ENCODE measurements around the gene KCNE1.
"Not testable (repeated sequence)": the region's sequence is repeated elsewhere in the genome, so short reads cannot be mapped to it uniquely, and the experiment has no call there.

The KCNE1 gene

DNA sequence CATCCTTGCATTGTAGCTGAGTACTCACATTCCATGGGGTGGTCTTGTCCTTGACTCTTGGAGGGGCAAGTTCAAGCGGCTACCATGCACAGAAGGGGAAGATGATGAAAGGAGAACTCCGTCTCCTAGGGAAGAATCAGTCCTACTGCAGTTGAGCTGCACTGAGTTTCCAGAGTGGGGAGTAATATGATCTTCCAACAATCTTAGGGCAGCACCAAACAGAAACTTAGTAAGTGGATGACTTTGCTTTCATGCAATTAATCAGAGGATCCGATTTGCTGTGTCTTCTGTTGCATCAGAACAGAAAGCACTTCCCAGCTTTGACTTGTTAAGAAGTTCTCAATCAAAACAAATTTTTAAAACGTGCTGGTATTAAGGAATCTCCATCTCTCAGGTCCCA, 88.2 kb downstream of the KCNE1 start, which contains the start of gene SMIM34:
TSS of gene SMIM34 (minus strand) at position 147 of the 400 bp plus-strand sequence. CDS start at position 35, 112 bp downstream.
- DNase-seq = not testable (repeated sequence)

DNA sequence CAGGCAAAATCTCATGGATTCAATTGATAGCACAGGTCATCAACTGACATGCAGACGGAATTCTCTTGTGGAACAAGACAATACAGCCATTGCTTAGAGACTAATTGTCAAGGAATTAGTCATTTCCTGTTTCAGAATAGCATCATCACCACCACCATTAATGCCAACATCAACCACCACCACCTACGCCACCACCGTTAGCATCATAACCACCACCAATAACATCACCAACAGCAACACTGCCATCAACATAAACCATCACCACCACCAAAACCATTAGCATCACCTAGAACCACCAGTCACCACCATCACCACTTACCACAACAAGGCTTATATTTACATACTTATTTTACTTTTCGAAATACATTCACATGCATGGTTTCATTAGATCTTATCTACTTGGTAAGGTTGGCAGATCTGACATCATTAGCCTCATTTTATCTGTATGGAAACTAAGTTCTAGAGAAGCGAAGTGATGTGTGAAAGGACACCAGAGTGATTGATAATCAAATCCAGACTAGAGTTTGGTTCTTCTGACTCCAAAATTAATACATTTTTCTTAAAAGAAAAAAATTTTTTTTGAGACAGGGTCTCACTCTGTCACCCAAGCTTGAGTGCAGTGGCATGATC, 94.4 kb downstream of the KCNE1 start:
- not testable (repeated sequence) for DNase-seq

DNA sequence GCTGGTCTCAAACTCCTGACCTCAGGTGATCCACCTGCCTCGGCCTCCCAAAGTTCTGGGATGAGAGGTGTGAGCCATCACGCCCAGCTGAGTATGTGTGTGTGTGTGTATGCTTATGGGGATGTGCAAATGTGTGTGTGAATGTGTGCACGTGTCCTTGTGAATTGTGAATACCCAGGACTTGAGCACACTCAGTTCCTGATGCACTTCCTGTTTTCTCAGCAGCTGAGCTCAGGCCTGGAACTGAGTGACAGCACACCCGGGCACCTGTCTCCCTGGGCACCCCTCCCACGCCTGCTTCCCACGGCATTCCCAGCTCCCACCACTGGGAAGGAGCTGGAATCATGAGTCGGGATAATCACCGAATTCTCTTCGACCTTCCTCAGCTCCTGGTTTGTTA, 104.7 kb downstream of the KCNE1 start:
- DNase-seq = not testable (repeated sequence)

DNA sequence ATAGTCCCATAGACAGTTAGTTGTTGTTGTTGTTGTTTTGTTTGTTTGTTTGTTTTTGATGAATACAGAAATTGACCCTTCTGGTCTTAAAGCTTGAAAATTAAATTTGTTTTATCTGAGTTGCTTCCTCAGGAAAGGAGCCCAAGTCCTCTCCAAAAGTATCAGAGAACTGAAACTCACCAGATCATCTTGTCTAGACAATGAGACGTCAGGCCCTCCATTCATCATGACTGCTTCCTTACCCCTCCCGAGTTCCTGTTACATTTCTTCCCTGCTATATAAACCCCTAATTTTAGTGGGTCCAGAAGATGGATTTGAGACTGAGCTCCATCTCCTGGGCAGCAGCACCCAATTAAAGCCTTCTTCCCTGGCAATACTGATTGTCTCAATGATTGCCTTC, 105.3 kb downstream of the KCNE1 start:
- not testable (repeated sequence) for DNase-seq

DNA sequence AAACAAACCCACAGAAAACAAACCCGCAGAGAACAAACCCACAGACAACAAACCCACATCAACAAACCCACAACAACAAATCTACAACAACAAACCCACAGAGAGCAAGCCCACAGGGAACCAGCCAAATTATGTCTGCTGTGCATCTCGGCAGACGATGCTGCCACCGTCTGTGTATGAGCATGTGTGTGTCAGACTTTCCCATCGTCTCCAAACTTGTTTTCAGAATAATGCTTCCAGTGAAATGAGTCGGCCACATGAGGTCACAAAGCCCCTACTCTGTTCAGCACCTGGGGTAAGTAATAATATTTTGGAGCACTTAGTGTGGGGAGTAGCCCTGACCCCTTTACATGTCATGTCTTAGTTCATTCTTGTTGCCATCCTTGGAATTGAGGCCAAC, 105.9 kb downstream of the KCNE1 start:
- not testable (repeated sequence) for DNase-seq

DNA sequence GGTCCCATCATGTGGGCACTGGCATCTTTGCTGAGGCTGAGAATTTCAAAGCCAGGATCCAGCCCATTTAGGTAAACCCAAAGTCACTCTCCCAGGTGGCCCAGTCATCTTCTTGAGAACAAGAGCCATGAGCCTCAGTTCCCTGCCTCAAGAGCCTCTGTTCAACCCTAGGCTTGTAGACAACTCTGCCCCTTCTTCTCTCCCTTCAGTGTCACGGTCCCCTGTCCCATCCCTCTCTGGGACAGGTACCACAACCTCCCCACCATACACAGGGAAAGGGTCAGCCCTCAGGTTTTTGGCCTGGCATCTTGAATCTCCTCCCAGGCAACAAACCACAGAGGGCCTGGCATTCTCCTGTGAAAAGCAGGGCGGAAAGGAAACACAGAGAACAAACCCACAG, 106.3 kb downstream of the KCNE1 start:
- DNase-seq = not testable (repeated sequence)

DNA sequence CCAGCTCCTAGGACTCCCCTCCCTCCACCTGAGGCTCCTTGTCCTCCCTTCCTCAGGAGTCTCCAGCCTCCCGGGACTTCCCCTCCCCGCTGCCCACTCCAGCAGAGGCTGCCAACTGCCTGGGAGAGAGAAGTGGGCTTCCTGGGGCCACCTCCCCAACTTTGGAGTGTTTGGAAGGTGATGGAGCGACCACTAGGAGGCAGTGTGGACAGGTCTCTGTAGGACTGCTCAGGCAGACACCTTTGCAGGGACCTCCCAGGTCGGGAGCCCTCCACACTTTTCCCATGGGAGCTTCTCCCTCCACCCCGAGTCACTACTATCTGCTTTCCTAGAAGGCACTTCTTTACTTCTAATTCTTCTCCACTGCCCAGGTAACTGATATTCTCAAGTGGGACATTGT, 107.3 kb downstream of the KCNE1 start:
- not testable (repeated sequence) for DNase-seq

DNA sequence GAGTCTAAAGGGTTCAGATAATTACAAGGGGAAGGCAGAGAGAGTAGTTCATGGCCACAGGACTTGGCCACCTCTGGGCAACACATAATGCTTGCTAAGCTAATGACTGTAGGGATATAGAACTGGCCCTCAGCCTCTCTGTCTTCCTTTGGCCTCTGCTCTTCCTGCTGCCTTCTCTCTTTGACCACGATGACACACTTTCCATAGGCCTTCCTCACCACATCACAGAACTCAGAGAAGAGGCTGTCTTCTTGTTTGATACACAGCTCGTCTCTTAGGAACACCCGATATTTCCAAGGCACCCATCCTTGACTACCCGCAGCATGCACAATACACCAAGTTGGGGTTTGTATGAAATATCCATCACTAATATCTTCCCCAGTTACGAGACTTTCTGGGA, 111.5 kb downstream of the KCNE1 start:
- DNase-seq = not testable (repeated sequence)

Measured in amygdala (tissue), 56 donors.